GM04503 (cell line): ENCODE measurements around the gene PTEN.

Experiments used
- DNase-seq: peaks from one replicate; pipeline ENCODE4 v3.0.0-alpha.2; 2012; ENCODE audit warnings: low read depth

The PTEN gene

DNA sequence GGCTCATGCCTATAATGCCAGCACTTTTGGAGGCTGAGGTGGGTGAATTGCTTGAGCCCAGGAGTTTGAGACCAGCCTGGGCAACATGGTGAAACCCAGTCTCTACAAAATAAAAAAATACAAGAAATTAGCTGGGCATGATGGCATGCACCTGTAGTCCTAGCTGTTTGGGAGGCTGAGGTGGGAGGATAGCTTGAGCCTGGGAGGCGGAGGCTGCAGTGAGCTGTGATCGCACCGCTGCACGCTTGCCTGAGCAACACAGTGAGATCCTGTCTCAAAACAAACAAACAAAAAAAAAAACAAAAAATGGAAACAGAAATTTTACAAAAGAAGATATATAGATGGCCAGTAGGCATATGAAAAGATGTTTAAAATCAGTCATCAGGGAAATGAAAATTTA is 57.1 kb downstream of the PTEN start:
- DNase-seq: no peak

DNA sequence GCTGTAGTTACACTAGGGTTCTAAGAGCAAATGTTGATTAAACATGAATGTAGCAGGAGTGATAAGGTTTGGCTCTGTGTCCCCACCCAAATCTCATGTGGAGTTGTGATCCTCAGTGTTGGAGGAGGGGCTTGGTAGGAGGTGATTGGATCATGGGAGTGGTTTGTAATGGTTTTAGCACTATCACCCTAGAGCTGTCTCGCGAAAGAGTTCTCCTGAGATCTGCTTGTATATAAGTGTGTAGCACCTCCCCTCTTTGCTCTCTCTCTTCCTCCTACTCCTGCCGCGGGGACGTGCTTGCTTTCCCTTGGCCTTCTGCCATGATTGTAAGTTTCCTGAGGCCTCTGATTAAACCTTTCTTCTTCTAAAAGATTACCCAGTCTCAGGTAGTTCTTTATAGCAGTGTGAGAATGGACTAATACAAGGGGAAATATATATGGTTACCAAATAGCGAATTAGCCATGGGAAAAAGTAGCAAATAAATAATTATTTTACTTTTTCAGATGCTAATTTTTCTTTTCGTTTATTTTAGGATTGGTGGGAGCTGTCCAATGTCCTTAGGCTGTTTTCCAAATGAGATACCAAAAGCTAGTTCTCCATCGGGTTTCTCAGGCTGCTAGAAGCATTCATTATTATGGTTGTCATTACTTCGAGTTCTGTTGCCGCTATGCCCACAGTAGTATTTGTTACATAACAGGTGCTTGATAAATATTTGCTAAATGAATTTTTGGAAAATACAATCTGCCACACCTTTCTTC is 58.7 kb downstream of the PTEN start:
- DNase-seq: no peak

DNA sequence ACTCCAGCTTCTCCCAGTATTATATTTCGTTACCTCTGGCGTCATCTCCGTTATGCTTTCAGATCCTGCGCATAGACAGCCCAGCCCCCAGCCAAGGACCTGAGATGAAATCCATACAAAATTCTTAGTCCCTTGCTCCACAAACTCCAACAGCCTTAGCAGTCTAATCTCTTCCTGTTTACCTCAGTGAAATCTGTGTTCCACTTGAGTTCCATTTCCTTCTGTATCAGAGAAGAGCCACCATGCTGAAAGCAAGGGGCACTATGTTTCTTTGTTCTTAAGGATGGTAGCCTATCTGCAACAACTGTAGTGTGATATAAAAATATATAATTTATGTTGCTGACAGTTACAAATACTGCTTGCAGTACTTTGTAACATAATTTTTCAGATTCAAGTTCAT is 59.8 kb downstream of the PTEN start:
- no peak for DNase-seq

DNA sequence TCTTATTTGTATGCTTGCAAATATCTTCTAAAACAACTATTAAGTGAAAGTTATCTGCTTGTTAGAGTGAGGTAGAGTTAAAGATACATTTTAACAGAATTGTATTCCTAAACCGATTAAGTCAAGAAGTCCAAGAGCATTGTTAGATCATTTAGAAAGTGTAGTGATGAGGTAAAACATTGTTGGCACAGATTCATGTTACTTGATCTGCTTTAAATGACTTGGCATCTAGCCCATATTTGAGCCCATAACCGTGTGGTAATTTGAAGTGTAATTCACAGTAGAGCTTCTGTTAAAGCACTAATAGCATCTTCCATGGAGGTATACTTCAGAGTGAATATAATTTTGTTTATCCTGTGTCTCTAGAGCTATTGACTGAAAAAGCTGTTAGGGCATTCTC is 62.1 kb downstream of the PTEN start:
- no peak for DNase-seq

DNA sequence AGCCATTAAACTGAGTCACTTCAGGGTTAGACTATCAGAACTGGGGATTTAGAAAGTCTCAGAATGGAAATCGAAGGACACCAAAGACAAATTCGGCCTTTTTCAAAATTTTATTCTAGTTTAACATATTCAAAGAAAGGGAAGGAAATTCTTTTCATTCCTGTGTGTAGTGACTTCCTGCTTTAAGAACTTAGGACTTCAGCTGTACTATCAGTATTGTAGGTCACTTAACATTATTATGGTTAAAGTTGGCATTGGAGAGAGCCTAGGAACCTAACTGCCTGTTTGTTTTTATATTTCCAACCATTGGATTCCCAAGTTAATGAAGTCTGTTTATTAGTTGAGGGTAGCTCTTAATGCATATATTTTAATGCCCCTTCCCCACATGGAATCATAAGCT is 63.7 kb downstream of the PTEN start:
- no peak for DNase-seq

DNA sequence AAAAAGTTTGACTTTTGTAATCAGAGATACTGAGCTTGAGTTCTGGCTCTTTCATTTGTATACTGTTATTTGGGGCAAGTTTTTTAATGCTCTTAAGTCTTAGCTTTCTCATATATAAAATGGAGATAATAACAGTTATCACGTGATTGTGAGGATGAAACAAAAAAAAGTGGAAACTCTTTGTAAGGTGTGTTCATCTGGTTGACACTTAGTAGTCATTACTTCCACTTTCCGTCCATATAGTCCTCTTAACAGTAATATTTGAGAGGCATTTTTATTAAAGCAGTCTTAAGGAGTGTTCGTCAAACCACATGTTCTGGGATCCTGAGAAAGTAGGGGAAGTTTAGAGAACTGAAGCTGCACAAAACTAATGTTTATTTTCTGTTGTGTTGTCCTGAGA is 65.6 kb downstream of the PTEN start:
- DNase-seq: no peak

DNA sequence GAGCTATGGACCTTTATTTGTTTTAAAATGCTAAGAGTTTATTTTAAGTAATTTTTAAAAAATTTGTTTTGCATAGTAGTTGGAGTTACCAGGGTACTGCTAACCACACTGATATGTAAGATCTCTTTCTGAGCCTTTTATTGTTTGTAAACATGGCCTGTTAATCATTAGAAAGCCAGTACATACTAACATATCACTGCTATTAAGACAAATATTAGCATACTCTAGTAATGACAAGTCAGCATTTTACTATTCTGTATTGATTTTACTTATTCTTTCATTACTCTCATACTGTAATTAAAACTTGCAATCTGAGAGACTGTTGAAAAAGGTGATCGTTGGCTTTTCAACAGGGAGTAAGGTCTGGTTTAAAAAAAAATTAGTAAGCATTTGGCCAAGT is 66.7 kb downstream of the PTEN start:
- DNase-seq: no peak

DNA sequence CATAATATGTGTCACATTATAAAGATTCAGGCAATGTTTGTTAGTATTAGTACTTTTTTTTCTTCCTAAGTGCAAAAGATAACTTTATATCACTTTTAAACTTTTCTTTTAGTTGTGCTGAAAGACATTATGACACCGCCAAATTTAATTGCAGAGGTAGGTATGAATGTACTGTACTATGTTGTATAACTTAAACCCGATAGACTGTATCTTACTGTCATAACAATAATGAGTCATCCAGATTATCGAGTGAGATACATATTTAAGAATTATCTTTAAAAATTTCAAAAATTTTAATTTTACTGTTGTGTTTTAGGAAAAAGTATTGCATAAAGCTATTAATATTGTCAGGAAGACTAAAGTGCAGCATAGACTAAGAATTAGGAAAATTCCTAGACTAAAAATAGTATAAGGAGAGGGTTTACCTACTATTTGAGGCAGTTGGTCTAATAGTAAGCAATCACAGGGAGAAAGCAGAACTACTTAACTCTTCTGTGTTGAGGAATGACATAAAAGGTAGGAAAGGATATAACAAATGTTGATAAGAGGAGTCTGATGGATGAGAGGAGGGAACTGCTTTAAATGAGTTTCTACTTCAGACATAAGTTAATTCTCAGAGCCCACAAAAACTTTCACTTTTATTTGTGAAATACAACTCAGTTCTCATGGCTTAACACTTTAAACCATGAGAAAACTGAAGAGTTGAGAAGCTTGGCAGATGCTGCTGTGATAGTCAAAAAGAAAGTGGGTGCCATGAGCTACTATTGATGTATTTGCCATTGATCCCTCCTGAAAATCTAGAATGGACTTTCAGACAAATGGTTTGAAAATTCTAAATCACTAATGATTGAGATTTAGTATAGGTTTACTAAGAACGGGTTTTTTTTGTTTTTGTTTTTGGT is 67.8 kb downstream of the PTEN start:
- no peak for DNase-seq

DNA sequence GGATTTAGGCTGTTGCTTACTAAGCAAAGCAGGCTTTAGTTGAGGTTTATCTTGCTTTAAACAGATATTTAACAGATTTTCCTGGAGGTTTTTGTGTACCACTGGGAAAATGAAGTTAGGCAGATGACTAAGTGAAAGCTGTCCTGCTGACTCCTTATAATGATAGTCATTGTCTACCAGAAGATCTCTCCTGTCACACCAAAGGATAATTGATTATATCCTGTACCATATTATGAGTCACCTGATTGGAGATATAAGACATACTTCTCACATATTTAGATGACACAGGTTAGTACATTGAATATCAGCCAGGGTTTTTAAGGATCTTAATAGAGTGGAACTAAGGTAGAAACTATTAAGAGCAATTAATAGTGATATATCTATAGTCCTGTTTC is 68.4 kb downstream of the PTEN start:
- DNase-seq: no peak

DNA sequence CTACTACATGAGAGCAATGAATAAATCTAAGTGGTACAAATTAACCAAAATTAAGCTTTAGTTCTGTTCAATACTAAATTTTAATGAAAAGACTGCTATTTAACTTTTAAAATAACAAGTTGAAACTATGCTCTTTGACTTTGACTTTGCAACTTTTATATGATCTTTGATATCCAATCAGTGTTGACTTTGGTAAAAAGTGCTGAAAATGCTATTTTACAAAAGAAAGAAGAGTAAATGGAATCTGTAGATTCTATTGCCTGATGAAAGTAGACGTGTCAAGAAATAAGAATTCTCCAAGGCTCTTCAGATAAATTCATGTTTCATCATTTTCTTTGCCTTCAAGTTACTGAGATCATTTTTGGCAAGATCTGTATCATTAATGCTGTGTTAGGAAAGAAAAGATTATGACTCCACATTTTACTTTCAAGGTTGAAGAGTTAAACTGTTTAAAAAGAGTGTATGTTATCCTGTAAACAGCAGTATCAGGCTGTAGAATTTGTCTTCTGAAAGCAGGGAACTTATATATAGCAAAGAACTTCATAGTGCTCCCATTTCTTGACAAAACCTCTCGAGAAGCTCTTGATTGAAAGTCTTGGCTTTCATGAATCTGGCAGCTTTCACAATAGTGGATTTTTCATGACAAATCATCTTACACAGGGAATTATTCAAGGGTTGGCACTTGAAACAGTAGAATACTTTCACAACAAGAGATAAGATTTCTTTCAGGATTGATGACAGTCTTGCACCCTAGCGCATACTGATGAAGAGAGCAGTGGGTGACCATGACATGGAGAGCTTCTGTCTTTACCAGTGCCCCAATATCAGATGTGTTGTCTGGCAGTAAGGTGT is 72.1 kb downstream of the PTEN start:
- DNase-seq: no peak

DNA sequence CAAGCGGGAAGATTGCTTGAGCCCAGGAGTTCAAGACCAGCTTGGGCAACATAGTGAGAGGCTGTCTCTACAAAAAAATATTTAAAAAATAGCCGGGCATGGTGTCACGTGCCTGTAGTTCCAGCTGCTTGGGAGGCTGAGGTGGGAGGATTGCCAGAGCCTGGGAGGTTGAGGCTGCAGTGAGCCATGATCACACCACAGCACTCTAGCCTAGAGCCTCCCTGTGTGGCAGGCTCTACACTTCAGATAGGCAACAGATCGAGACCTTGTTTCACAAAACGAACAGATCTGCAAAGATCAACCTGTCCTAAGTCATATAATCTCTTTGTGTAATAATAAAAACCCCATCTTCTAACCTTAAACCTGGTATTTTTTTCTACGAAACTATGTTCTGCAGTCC is 76.8 kb downstream of the PTEN start:
- DNase-seq: no peak

DNA sequence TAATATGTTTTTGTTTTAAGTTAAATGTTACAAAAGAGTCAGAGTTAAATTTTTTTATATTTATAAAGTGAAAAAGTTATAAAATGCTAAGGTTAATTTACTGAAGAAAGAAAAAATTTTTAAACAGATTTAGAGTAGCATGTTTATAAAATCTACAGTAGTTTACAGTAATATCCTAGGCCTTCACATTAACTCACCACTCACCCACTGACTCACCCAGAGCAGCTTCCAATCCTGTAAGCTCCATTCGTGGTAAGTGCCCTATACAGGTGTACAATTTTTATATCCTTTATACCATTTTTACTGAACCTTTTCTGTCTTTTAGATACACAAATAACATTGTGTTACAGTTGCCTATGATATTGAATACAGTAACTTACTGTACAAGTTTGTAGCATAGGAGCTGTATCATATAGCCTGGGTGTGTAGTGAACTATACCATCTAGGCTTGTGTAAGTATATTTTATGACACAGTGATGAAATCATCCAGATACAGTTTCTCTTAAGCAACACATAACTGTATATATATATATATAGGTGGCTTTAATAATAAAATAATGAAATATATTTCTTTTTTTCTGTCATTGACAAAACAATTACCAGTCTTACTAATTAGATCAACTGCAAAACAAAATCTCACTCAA is 79.6 kb downstream of the PTEN start:
- no peak for DNase-seq

DNA sequence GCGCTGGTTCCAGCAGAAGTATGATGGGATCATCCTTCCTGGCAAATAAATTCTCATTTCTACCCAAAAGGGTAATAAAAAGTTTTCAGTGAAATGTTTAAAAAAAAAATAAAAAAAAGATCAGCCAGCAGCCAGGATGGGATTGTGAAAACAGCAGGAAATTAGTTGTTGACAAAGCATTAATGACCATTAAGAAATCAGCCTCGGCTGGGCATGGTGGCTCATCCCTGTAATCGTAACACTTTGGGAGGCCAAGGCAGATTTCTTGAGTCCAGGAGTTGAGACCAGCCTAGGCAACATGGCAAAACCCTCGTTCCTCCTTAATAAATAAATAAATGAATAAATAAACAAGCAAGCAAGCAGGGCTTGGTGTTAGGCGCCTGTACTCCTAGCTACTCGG is 82.6 kb downstream of the PTEN start:
- no peak for DNase-seq

DNA sequence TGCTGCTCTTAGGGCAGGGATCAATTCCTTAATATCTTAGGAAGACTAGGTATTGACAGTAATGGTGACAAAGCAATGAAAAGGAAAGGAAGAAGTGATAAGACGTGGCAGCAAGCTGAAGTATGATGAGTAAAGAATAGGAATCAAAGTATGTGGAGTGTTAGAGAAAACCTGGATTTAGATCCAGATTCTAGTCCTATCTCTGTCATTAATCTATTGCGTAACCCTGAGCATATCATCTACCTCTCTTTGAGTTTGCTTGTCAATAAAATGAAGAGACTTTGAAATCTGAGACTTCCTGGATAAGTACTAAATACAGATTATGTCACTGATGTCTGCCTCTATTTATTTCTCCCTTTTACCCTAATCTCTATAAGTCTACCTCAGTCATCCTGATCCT is 89.2 kb downstream of the PTEN start:
- no peak for DNase-seq

DNA sequence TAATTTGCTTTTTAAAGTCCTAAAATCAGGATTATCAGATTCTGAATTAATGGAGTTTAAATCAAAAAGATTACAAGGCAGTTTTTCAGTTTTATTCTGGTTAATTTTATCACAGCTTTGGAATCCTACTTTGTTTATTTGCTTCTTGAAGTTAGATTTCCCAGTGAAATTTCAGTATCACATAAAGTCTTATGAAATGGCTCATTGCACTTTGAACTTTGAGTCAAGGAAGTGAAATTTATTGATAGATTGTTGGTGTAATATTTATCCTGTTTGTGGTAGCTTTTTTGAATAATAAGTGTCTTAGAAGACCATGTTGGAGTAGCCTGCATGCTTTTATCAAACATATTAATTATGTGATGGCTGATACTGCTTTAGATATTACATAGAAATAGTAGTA is 92.6 kb downstream of the PTEN start:
- DNase-seq: no peak

DNA sequence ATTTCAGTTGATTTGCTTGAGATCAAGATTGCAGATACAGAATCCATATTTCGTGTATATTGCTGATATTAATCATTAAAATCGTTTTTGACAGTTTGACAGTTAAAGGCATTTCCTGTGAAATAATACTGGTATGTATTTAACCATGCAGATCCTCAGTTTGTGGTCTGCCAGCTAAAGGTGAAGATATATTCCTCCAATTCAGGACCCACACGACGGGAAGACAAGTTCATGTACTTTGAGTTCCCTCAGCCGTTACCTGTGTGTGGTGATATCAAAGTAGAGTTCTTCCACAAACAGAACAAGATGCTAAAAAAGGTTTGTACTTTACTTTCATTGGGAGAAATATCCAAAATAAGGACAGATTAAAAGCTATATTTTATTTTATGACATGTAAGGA is 94.3 kb downstream of the PTEN start:
- DNase-seq: no peak

DNA sequence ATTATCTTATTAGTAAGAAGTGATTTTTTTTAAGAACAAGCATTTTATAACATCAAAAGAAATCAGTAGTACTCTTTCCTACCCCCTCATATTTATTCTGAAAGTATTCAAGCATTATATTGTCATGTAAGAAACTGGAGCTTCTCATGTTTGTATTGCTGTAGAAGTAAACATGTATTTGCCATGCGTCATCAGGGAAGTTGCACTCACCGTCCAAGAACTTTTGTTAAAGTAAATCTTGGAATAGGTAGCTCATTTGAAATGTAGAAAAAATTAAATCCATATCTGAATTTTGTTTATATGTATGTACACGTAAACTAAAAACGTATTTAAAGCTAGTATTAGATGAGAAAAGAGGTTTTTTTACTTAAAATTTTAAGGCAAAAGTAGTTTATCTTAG is 96.8 kb downstream of the PTEN start:
- DNase-seq: no peak

DNA sequence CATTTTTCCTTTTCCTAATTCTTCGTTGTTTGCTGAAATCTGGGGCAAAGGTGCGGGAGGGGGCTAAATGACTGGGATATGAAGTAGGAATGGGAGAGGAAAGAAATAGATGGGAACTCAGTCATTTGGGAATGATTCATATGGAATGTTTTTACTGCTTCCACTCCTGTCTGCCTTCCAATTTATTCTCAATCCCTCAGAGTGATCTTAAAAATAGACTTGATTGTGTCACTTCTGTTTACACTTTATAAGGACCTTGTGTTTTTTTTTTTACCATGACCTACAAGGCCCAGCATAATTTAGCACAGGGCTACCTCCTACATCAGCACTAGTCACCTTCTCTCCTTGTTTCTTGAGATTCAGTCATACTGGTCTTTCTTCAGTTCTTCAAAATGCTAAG is 97.9 kb downstream of the PTEN start:
- peak; percentile 70 for DNase-seq

DNA sequence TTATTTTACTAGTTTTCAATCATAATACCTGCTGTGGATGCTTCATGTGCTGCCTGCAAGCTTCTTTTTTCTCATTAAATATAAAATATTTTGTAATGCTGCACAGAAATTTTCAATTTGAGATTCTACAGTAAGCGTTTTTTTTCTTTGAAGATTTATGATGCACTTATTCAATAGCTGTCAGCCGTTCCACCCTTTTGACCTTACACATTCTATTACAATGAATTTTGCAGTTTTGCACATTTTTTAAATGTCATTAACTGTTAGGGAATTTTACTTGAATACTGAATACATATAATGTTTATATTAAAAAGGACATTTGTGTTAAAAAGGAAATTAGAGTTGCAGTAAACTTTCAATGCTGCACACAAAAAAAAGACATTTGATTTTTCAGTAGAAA is 103.0 kb downstream of the PTEN start:
- DNase-seq: no peak

DNA sequence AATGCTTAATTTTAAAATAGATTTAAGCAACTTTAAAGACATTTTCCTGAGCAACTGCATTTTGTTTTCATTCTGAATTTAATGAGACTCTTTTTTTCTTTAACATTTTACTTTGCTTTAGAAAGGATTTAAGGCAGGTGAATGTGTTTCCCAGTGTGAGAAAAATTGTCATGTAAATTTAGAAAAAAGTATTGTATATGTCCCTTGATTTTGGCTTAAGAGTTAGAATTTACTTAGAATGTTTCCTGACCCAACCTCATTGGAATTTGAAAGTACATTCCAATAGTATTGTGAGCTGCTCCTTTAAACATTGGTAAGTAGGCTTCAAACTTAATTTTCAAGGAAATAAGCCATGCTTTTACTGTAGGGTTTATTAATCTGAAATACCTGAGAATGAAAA is 110.2 kb downstream of the PTEN start:
- no peak for DNase-seq

DNA sequence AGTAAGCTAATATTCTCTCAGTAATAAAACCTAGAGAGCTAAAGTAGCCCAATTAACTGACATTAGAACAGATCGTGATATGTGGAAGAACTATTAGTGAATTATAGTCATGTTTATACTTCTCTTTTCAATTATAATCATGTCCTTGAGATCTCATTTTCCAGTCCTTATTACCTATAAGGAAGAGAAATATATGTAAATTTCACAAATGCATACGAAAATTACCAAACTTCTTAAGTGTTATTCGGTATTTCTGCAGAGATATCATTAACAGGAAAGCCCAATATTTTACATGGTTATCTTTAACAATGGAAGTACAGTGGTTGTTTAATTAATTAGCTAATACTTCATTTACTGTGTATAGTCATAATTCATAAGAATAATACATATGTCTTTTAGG is 110.7 kb downstream of the PTEN start:
- no peak for DNase-seq

DNA sequence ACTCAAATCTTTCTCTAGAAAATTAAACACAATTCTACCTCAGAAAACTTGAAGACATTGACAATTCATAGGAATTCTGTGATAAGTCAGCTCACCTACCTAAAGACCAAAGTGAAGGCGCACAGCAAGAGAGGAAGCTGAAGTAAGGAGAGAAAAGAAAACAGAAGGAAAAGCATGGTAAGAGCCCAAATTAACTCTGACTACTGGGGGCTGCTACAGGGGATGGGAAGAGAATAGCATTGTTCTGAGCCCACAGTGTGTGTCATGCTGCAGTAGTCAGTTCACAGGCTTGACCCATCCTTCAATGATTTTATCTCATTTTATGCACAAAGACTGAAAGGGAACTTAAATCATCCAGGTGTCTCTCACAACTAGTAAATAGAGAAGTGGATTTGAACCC is 111.3 kb downstream of the PTEN start:
- DNase-seq: no peak
